WTC11 (cell line): ENCODE measurements around the gene PPFIBP1. TPM values are rescaled to one million over a fixed set of nuclear protein-coding genes. Genes with fewer than 3 reads are reported as not detected.
A peak's percentile ranks its signal among the peaks of the same experiment; 100 is the strongest.

Experiments used
- ATAC-seq: fragments of 200-7000 bp; cut with Tn5 transposase; 2 replicates; pipeline ENCODE4 v1.10.0; 2021; ENCODE audit warnings: mild to moderate bottlenecking, moderate library complexity
- CTCF ChIA-PET: fragments of 300-600 bp; sonication (Branson Sonifier 250); formaldehyde crosslinking; loops from one replicate; lab custom pipeline; 2021; ENCODE audit warnings: antibody characterized with exemption; lab: Charles Lee
- POLR2A ChIA-PET: fragments of 350-600 bp; sonication (Branson Sonifier 250); formaldehyde crosslinking; loops from one replicate; lab custom pipeline; 2021; ENCODE audit warnings: antibody characterized with exemption; lab: Charles Lee
- DNase-seq: peaks from one replicate; pipeline ENCODE4 v3.0.0; 2021; ENCODE audit warnings: low spot score
- H3K27ac Mint-ChIP-seq: 2 replicates; pipeline ENCODE4 v1.8.0; 2021; ENCODE audit warnings: mixed read lengths
- H3K27me3 Mint-ChIP-seq: 2 replicates; pipeline ENCODE4 v1.8.0; 2021; ENCODE audit warnings: low read depth, mild to moderate bottlenecking, moderate library complexity, mixed read lengths
- H3K36me3 Mint-ChIP-seq: 2 replicates; pipeline ENCODE4 v1.8.0; 2021; ENCODE audit warnings: mixed read lengths
- H3K4me1 Mint-ChIP-seq: 2 replicates; pipeline ENCODE4 v1.8.0; 2022; ENCODE audit warnings: mixed read lengths
- H3K4me3 Mint-ChIP-seq: 2 replicates; pipeline ENCODE4 v1.8.0; 2021; ENCODE audit warnings: mild to moderate bottlenecking, moderate library complexity, mixed read lengths
- H3K9me3 Mint-ChIP-seq: 2 replicates; pipeline ENCODE4 v1.8.0; 2021; ENCODE audit warnings: mixed read lengths
- ARID4B ChIP-seq: sonication (generic); formaldehyde crosslinking; IDR thresholded peaks from 2 replicates; pipeline ENCODE4 v1.8.0; 2023; ENCODE audit warnings: missing genetic modification reagents, mild to moderate bottlenecking, borderline replicate concordance
- EMX1 ChIP-seq: fragments of 250-450 bp; sonication (Bioruptor Pico); IDR thresholded peaks from 2 replicates; pipeline ENCODE4 v1.8.0; 2021; ENCODE audit warnings: mild to moderate bottlenecking
- ERG ChIP-seq: fragments of 250-450 bp; sonication (Bioruptor Pico); IDR thresholded peaks from 2 replicates; pipeline ENCODE4 v1.8.0; 2021; ENCODE audit warnings: mild to moderate bottlenecking
- IRF2 ChIP-seq: sonication (generic); formaldehyde crosslinking; IDR thresholded peaks from 2 replicates; pipeline ENCODE4 v1.8.0; 2022; ENCODE audit warnings: low read depth, missing genetic modification reagents, borderline replicate concordance
- JAZF1 ChIP-seq: fragments of 250-450 bp; sonication (Bioruptor Pico); IDR thresholded peaks from 2 replicates; pipeline ENCODE4 v1.9.0; 2021; ENCODE audit warnings: moderate library complexity, mild to moderate bottlenecking, inconsistent platforms
- USF1 ChIP-seq: sonication (generic); formaldehyde crosslinking; IDR thresholded peaks from 2 replicates; pipeline ENCODE4 v1.8.0; 2022; ENCODE audit warnings: mild to moderate bottlenecking, missing genetic modification reagents
- ZNF281 ChIP-seq: sonication (generic); formaldehyde crosslinking; IDR thresholded peaks from 2 replicates; pipeline ENCODE4 v1.8.0; 2023; ENCODE audit warnings: mild to moderate bottlenecking, missing genetic modification reagents
- ZNF317 ChIP-seq: sonication (generic); formaldehyde crosslinking; IDR thresholded peaks from 2 replicates; pipeline ENCODE4 v1.8.1; 2023; ENCODE audit warnings: low read depth, mild to moderate bottlenecking, moderate library complexity, missing genetic modification reagents, borderline replicate concordance
- ZNF425 ChIP-seq: fragments of 250-450 bp; sonication (Bioruptor Pico); conservative IDR thresholded peaks from 2 replicates; pipeline ENCODE4 v1.9.0; 2021; ENCODE audit warnings: mild to moderate bottlenecking
- ZSCAN18 ChIP-seq: fragments of 250-450 bp; sonication (Bioruptor Pico); IDR thresholded peaks from 2 replicates; pipeline ENCODE4 v2.1.2; 2022; ENCODE audit warnings: mild to moderate bottlenecking, moderate library complexity
- total RNA-seq: library from RNA; stranded (reverse); gene quantifications from 3 replicates; pipeline ENCODE4 v1.2.3, GENCODE V29; 2021

The PPFIBP1 gene
- total RNA-seq, 1 experiment from 2014 or later: 27.7 TPM

GRCh38 chr12:27478949-27479348 is 45.1 kb upstream of the PPFIBP1 start (continued):
- no peak for TF ChIP-seq ARID4B
- TF ChIP-seq ZSCAN18 (CRISPR knock-in tag): no peak
- TF ChIP-seq, all 79 proteins: peak for 0

GRCh38 chr12:27480016-27480415 is 44.0 kb upstream of the PPFIBP1 start:
- H3K27ac Mint-ChIP-seq: no peak overlapping the region
- peaks cover 23% of the 10 kb centered on the region for H3K36me3 Mint-ChIP-seq
- no peak overlapping the region for H3K4me3 Mint-ChIP-seq
- POLR2A ChIA-PET: no interaction called here
- TF ChIP-seq EMX1 (CRISPR knock-in tag): no peak
- H3K9me3 Mint-ChIP-seq: peaks cover 39% of the 10 kb centered on the region
- CTCF ChIA-PET: no interaction called here
- ATAC-seq (no peak), DNase-seq (no peak)
- peaks cover 3% of the 10 kb centered on the region; the same call in 1 of the 2 replicates for H3K27me3 Mint-ChIP-seq
- H3K4me1 Mint-ChIP-seq: no peaks in the 10 kb centered on the region

GRCh38 chr12:27486961-27487360 is 37.0 kb upstream of the PPFIBP1 start:
- H3K4me1 Mint-ChIP-seq: no peaks in the 10 kb centered on the region
- H3K9me3 Mint-ChIP-seq: peaks cover 3% of the 10 kb centered on the region; the same call in 1 of the 2 replicates
- no peak overlapping the region for H3K27ac Mint-ChIP-seq
- ATAC-seq (no peak), DNase-seq (no peak)
- H3K4me3 Mint-ChIP-seq: no peak overlapping the region
- no peak for TF ChIP-seq IRF2 (CRISPR knock-in tag)
- ChIA-PET CTCF (no interaction called here), POLR2A (no interaction called here)
- H3K36me3 Mint-ChIP-seq: no peaks in the 10 kb centered on the region
- H3K27me3 Mint-ChIP-seq: no peaks in the 10 kb centered on the region

- ChIA-PET CTCF (no interaction called here), POLR2A (no interaction called here)
- Mint-ChIP-seq H3K9me3 (peaks cover 7% of the 10 kb centered on the region; the same call in 1 of the 2 replicates), H3K4me1 (no peaks in the 10 kb centered on the region), H3K27me3 (no peaks in the 10 kb centered on the region), H3K4me3 (no peak overlapping the region), H3K36me3 (no peaks in the 10 kb centered on the region), H3K27ac (no peak overlapping the region)
- ATAC-seq (peak; percentile 51; the same call in 1 of the 2 replicates), DNase-seq (no peak)
- TF ChIP-seq ARID4B (no peak), ZNF425 (CRISPR knock-in tag) (no peak), JAZF1 (CRISPR knock-in tag) (no peak), ZNF317 (CRISPR knock-in tag) (no peak), ZNF281 (CRISPR knock-in tag) (no peak), ERG (CRISPR knock-in tag) (no peak), USF1 (CRISPR knock-in tag) (no peak), IRF2 (CRISPR knock-in tag) (no peak)
Measured at GRCh38 chr12:27488479-27488878, 35.5 kb upstream of the PPFIBP1 start.
